Measurements from ENCODE around the gene NGB. TPM values are rescaled to one million over a fixed set of nuclear protein-coding genes. Genes with fewer than 3 reads are reported as not detected.

The NGB gene
- total RNA-seq, 2 donors from 2014 or later: not detected

GRCh38 chr14:77257700-77258099 is 13.3 kb downstream of the NGB start:
- H3K27ac Mint-ChIP-seq: no peak overlapping the region
- H3K27me3 Mint-ChIP-seq (ENCODE audit: insufficient read depth): peaks cover 2% of the 10 kb centered on the region
- Histone ChIP-seq H3K27me3 (ENCODE audit: control insufficient read depth, insufficient read depth, low read length, poor library complexity, severe bottlenecking) (peaks cover under 1% of the 10 kb centered on the region), H3K27ac (ENCODE audit: low read depth, low read length) (no peak overlapping the region), H3K36me3 (ENCODE audit: control insufficient read depth, insufficient read depth, low read length) (no peaks in the 10 kb centered on the region), H3K9ac (ENCODE audit: extremely low read depth, low read length, poor library complexity, severe bottlenecking) (no peak overlapping the region), H3K4me1 (ENCODE audit: control insufficient read depth, insufficient read depth, low read length) (no peaks in the 10 kb centered on the region), H3K4me3 (ENCODE audit: low read length) (no peak overlapping the region), H3K9me3 (ENCODE audit: control insufficient read depth, low read length) (no peaks in the 10 kb centered on the region)
- WGBS, 2 experiments (ENCODE audit: insufficient coverage in 1 of 2, insufficient read length in 1 of 2): 92 to 95% methylated on average over 7 to 10 of the region's 10 CpGs
- no peaks in the 10 kb centered on the region for H3K36me3 Mint-ChIP-seq (ENCODE audit: low read depth)
- H3K4me1 Mint-ChIP-seq: peaks cover 4% of the 10 kb centered on the region
- no peak for DNase-seq
- H3K4me3 Mint-ChIP-seq: no peak overlapping the region
- H3K9me3 Mint-ChIP-seq: no peaks in the 10 kb centered on the region
- TF ChIP-seq CTCF (conservative IDR thresholded peaks at IDR 0.05): no peak

DNA sequence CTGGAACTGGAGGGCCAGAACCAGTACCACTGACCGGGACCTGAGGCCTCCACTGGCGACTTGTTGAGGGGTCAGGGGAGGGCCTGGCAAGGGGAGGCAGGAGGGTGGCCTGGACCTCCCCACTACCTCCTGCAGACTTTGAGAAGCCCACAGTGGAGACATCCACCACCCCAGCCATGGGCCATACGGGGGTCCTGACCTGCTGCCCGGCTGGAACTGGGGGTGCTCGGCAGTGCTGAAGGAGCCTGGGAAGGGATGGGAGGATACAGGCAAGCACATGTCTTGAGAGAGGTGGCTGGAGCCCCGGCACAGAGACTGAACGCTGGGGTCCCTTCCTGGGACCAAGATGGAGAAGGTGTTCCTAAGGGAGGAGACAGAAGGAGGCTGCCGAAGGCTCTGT is 14.3 kb downstream of the NGB start:
- Histone ChIP-seq H3K4me1 (ENCODE audit: control insufficient read depth, insufficient read depth, low read length) (no peaks in the 10 kb centered on the region), H3K36me3 (ENCODE audit: control insufficient read depth, insufficient read depth, low read length) (no peaks in the 10 kb centered on the region), H3K4me3 (ENCODE audit: low read length) (no peak overlapping the region), H3K9me3 (ENCODE audit: control insufficient read depth, low read length) (no peaks in the 10 kb centered on the region), H3K27ac (ENCODE audit: low read depth, low read length) (no peak overlapping the region), H3K27me3 (ENCODE audit: control insufficient read depth, insufficient read depth, low read length, poor library complexity, severe bottlenecking) (no peaks in the 10 kb centered on the region), H3K9ac (ENCODE audit: extremely low read depth, low read length, poor library complexity, severe bottlenecking) (no peak overlapping the region)
- no peak overlapping the region for H3K27ac Mint-ChIP-seq
- no peak overlapping the region for H3K4me3 Mint-ChIP-seq
- TF ChIP-seq CTCF (conservative IDR thresholded peaks at IDR 0.05): no peak
- no peak for DNase-seq
- no peaks in the 10 kb centered on the region for H3K27me3 Mint-ChIP-seq (ENCODE audit: insufficient read depth)
- WGBS, 2 experiments (ENCODE audit: insufficient coverage in 1 of 2, insufficient read length in 1 of 2): 93 to 96% methylated on average over 3 to 8 of the region's 8 CpGs
- peaks cover 4% of the 10 kb centered on the region for H3K4me1 Mint-ChIP-seq
- no peaks in the 10 kb centered on the region for H3K36me3 Mint-ChIP-seq (ENCODE audit: low read depth)
- H3K9me3 Mint-ChIP-seq: no peaks in the 10 kb centered on the region

DNA sequence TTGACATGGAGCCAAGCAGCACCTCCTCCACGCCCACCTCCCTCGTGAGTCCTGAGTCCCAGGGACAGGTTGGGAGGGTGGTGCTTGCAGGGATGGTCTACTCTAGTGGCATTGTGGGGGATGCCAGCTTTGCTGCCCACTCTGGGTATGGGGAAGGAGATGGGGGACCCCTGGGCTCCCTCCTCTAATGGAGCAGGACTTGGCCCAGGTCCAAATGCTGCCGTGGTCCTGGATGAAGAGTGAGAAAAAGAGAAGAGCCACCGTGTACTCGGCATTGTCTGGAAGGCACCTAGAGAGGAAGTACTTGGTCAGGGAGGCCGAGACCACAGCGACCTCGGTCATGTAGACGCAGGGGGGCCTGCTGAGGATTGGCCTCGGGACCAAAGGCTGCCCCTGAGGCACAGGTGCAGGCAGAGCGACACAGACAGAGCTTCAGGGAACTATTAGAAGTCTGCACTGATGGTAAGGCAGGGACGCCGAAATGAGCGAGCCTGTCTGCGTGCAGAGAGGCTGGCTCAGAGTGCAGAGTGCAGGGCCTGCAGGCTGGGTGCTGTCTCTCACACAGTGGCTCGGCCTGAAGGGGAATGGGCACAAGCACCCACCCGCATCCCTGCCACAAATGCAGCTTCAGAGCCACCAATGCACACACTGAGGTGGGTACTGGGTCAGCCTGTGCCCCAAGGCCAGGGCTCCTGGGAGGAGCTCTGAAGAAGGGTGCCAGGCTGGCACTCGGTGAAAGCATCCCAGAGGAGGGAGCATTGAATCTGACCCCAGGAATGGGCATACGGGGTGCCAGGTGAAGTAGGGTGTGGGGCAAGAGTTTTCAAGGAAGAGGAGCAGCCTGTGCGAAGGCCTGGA is 17.4 kb downstream of the NGB start:
- no peak overlapping the region for H3K4me3 Mint-ChIP-seq
- Histone ChIP-seq H3K4me1 (ENCODE audit: control insufficient read depth, insufficient read depth, low read length) (no peaks in the 10 kb centered on the region), H3K27me3 (ENCODE audit: control insufficient read depth, insufficient read depth, low read length, poor library complexity, severe bottlenecking) (no peaks in the 10 kb centered on the region), H3K36me3 (ENCODE audit: control insufficient read depth, insufficient read depth, low read length) (no peaks in the 10 kb centered on the region), H3K9ac (ENCODE audit: extremely low read depth, low read length, poor library complexity, severe bottlenecking) (no peak overlapping the region), H3K4me3 (ENCODE audit: low read length) (no peak overlapping the region), H3K27ac (ENCODE audit: low read depth, low read length) (no peak overlapping the region), H3K9me3 (ENCODE audit: control insufficient read depth, low read length) (no peaks in the 10 kb centered on the region)
- H3K36me3 Mint-ChIP-seq (ENCODE audit: low read depth): no peaks in the 10 kb centered on the region
- DNase-seq: no peak
- H3K27ac Mint-ChIP-seq: no peak overlapping the region
- no peak for TF ChIP-seq CTCF (conservative IDR thresholded peaks at IDR 0.05)
- H3K27me3 Mint-ChIP-seq (ENCODE audit: insufficient read depth): no peaks in the 10 kb centered on the region
- H3K9me3 Mint-ChIP-seq: no peaks in the 10 kb centered on the region
- H3K4me1 Mint-ChIP-seq: no peaks in the 10 kb centered on the region
- WGBS, 2 experiments (ENCODE audit: insufficient coverage in 1 of 2, insufficient read length in 1 of 2): 88 to 91% methylated on average over 14 to 20 of the region's 20 CpGs

All from endodermal cell (in vitro differentiated cells).